Measurements from ENCODE around the gene RIMS4.

RIMS4 gene

DNA sequence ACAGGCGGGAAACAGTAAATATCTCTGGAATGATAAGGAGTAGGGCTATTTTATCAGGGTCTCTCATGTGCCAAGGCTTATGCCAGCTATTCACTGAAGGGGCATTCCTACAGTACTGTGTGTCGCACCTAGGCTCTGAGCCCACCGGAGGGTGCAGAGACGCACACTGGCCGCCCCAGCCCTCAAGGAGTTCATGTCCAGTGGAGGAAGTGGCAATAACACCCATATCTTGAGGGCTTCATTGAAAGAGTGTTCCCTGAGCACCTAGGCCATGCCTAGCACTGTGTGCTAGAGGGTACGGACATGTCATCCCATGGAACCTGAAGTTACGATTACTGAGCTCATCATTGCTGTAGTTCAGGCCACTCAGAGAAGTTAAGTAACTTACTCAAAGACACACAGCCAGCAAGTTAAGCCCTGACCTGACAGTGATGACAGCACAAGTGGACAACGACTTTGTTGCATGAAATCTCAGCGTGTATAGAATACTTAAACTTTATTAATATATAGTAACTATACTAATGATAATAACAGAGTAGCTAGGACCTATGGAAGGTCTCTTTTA is 86.5 kb downstream of the RIMS4 start:
- TF ChIP-seq, protein P1, sequence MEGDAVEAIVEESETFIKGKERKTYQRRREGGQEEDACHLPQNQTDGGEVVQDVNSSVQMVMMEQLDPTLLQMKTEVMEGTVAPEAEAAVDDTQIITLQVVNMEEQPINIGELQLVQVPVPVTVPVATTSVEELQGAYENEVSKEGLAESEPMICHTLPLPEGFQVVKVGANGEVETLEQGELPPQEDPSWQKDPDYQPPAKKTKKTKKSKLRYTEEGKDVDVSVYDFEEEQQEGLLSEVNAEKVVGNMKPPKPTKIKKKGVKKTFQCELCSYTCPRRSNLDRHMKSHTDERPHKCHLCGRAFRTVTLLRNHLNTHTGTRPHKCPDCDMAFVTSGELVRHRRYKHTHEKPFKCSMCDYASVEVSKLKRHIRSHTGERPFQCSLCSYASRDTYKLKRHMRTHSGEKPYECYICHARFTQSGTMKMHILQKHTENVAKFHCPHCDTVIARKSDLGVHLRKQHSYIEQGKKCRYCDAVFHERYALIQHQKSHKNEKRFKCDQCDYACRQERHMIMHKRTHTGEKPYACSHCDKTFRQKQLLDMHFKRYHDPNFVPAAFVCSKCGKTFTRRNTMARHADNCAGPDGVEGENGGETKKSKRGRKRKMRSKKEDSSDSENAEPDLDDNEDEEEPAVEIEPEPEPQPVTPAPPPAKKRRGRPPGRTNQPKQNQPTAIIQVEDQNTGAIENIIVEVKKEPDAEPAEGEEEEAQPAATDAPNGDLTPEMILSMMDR (IDR thresholded peaks at IDR 0.05; ENCODE audit: control extremely low read depth, extremely low read depth, low read depth, missing control alignments), result no peak
- POLR2A ChIA-PET, result no interaction called here
- CTCF ChIA-PET, result interaction anchor here (1.0 to 13.0 kb wide), 6 partner anchors 10 to 507 kb away, joined by 3 to 178 read pairs (median 4); no protein-coding TSS in a partner anchor
- DNase-seq (ENCODE audit: extremely low spot score), result no peak

DNA sequence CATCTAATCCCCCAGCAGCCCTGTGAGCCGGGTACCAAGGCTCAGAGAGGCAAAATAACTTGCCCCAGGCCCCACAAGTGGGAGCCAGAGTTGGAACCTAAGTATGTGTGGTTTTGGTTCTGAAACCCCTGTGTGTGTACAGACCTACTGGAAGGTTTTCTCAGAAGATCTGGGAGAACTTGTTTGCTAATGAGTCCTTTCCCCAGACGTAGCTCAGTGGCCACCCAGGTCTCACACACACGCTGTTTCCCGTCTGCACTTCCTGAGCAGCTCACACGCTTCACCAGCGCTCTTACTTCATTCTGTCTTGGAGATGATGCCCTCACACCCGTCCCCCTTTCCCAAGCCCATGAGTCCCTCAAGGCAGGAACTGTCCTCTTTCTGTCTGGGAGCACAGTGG is 87.0 kb downstream of the RIMS4 start:
- TF ChIP-seq, protein P1 (IDR thresholded peaks at IDR 0.05; ENCODE audit: control extremely low read depth, extremely low read depth, low read depth, missing control alignments), result no peak
- CTCF ChIA-PET, result interaction anchor here (1.0 to 13.0 kb wide), 6 partner anchors 10 to 506 kb away, joined by 3 to 178 read pairs (median 4); no protein-coding TSS in a partner anchor
- DNase-seq (ENCODE audit: extremely low spot score), result no peak
- POLR2A ChIA-PET, result no interaction called here

DNA sequence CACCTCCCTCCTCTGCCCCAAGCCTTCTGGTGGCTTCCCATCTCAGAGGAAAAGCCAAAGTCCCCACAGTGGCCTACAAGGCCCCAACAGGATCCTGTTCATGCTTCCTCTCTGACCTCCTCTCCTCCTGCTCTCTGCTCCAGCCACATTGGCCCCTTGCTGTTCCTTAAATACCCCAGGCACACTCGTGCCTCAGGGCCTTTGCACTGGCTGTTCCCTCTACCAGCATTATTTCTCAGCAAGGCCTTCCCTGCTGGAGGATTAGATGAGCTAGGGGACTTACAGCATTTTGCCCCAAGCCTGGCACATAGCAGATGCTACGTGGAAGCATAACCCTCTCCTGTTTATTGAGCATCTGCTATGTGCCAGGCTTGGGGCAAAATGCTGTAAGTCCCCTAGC is 87.4 kb downstream of the RIMS4 start:
- TF ChIP-seq, protein P1 (IDR thresholded peaks at IDR 0.05; ENCODE audit: control extremely low read depth, extremely low read depth, low read depth, missing control alignments), result no peak
- ChIA-PET POLR2A (interaction anchor here (0.7 kb wide), 1 partner anchor 1333 kb away, joined by 5 read pairs; no protein-coding TSS in a partner anchor), CTCF (interaction anchor here (1.0 to 13.0 kb wide), 5 partner anchors 11 to 506 kb away, joined by 3 to 178 read pairs (median 4); no protein-coding TSS in a partner anchor)
- no peak for DNase-seq (ENCODE audit: extremely low spot score)

DNA sequence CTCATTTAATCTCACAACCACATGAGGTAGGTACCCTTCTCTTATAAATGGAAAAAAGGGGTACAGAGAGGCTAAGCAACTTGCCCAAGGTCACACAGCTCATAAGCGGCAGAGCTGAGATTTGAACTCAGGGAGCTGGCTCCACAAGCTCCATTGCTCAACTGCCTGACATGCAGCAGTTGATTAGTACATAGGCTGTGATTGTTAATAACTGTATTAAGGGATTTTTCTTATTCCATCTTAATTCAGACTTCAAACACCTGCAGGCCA is 88.6 kb downstream of the RIMS4 start:
- ChIA-PET CTCF (interaction anchor here (1.2 to 1.3 kb wide), 2 partner anchors 11 to 21 kb away, joined by 3 to 8 read pairs; no protein-coding TSS in a partner anchor), POLR2A (no interaction called here)
- DNase-seq (ENCODE audit: extremely low spot score), result no peak
- TF ChIP-seq, protein P1 (IDR thresholded peaks at IDR 0.05; ENCODE audit: control extremely low read depth, extremely low read depth, low read depth, missing control alignments), result no peak

DNA sequence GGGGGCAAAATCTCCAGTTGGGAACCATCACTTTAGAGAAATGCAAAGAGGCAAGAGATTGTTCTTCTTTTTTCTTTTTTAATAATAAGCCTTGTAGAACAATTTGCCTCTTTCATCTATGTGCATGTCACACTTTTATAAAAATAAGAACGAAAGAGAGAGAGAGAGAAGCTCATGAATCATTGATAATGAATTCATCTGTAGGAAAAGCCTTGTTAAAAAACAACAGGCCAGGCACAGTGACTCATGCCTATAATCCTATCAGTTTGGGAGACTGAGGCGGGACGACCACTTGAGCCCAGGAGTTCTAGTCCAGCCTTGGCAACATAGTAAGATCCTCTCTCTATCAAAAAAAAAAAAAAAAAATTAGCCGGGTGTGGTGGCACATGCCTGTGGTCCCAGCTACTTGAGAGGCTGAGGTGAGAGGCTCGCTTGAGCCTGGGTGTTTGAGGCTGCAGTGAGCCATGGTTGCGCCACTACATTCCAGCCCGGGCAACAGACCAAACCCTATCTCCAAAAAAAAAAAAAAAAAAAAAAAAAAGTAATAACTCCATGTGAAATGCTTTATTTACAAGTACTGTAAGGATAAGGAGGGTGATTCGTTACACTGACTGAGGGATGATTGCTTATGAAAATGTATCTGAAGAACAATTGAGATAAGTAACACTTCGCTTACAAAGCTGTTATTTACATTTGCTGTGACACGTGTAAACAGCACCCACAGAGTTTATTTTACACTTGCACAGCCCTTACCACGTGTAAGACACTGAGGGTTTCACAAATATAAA is 89.2 kb downstream of the RIMS4 start:
- ChIA-PET POLR2A (no interaction called here), CTCF (interaction anchor here (1.1 to 1.3 kb wide), 3 partner anchors 10 to 21 kb away, joined by 3 to 8 read pairs (median 6); no protein-coding TSS in a partner anchor)
- TF ChIP-seq, protein P1 (IDR thresholded peaks at IDR 0.05; ENCODE audit: control extremely low read depth, extremely low read depth, low read depth, missing control alignments), result no peak
- DNase-seq (ENCODE audit: extremely low spot score), result no peak

DNA sequence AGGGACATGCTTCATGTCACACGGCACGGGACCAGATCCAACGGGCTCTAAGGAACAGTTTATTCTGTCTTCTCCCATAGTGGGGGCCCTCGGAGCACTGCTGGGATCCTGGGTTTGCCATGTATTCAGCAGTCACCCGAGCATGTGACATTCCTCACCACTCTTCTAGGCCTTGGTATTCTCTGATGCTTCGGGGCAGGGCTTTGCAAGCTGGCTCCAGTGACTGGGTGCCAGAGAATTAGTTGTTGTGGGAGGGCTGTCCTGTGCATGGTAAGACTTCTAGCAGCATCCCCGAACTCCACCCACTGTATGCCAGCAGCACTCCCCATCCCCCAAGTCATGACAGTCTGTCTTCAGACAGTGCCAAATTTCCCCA is 89.7 kb downstream of the RIMS4 start:
- ChIA-PET CTCF (interaction anchor here (1.1 to 1.3 kb wide), 2 partner anchors 10 to 20 kb away, joined by 3 to 6 read pairs; no protein-coding TSS in a partner anchor), POLR2A (no interaction called here)
- TF ChIP-seq, protein P1 (IDR thresholded peaks at IDR 0.05; ENCODE audit: control extremely low read depth, extremely low read depth, low read depth, missing control alignments), result no peak
- no peak for DNase-seq (ENCODE audit: extremely low spot score)

Measured in GM10248 (cell line).